ENCODE data around the gene ALCAM.

Gene ALCAM

DNA sequence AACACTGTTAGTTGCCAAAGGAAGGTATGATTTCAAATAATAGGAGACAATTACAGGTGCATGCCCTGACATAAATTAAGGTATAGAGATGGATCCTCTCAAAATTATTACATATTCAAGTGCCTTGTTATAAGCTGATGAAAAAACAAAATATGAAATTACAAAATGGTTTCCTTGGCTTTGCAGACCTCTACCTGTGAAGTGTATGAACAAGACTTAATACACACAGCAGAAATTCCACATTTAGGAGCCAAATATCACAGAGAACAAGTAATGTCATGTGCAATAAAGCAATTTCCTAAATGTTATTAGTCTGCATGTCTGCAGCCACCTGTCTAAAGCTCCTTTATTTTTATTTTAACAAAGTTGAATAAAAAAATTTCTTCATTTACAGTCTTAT is 151.5 kb downstream of the ALCAM start:
- TF ChIP-seq CTCF (IDR thresholded peaks at IDR 0.05): no peak

GRCh38 chr3:105518806-105519418 is 152.2 kb downstream of the ALCAM start:
- TF ChIP-seq CTCF (IDR thresholded peaks at IDR 0.05): peak; percentile 65

- TF ChIP-seq CTCF (IDR thresholded peaks at IDR 0.05): no peak
These were observed 155.1 kb downstream of the ALCAM start for GRCh38 chr3:105521770-105522169.

GRCh38 chr3:105523501-105523900 is 156.8 kb downstream of the ALCAM start:
- TF ChIP-seq CTCF (IDR thresholded peaks at IDR 0.05): no peak

- TF ChIP-seq CTCF (IDR thresholded peaks at IDR 0.05): no peak
These were observed 158.8 kb downstream of the ALCAM start for GRCh38 chr3:105525531-105525930.

DNA sequence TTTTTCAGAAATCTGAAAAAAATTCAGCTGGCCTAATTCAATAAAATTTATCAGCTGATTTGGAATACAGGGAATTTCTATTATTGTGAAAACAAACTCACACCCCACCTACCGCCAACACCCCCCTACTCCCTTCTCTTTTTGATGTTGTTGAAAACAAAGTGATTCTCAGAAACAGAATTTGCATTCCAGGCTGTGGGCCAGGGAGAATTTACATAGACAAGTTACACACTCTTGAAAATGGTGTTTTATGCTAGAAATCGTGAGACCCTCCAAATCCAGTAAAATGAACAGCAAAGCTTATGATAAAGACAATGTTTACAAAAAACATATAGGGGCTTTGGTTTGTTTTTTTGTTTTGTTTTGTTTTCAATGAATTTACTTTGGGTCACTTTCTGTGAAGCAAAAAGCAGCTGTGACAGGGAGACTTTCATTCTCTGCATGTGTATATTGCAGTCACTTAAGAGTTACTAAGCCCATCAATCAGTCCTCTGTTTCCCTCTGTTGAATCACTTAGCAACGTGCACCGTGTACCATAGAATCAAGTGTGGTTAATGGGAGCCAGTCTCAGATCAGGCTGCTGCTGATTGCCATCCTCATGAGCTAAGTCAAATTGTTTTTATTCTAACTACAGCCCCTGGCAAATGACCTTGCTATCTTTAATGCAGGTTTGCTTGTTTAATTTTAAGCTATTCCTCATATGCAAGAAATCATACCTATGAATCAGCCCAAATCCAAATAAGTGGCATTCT is 159.8 kb downstream of the ALCAM start:
- TF ChIP-seq CTCF (IDR thresholded peaks at IDR 0.05): no peak

DNA sequence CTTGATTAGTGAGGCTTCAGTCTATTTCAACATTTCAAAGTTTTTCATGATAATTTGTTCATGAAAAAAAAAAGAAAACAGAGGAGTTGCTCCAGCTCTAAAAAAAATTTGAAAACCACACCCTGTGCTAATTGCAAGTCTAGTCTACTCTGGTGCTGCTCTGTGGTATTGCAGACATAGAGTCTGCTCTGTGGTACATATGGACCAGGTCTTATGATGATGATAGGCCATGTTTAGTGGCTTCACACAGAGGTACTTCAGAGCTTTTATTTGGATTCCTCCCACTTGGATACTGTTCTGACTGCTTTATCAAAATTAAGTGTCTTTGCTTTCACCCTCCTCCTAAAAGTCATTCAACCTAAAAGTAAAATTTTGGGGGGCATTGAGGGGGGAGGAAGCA is 160.8 kb downstream of the ALCAM start:
- no peak for TF ChIP-seq CTCF (IDR thresholded peaks at IDR 0.05)
